Activated CD4-positive, CD25-positive, alpha-beta regulatory T cell (primary cell): ENCODE measurements around the gene TUBGCP2.

ENCODE experiments used
- DNase-seq, 4 experiments: peaks; one replicate each; lab custom pipeline; 2025; lab: John Stamatoyannopoulos, UW

Gene TUBGCP2

GRCh38 chr10:133341983-133342382, 33.3 kb upstream of the TUBGCP2 start:
- DNase-seq, result no peak

GRCh38 chr10:133339708-133340380, 31.2 kb upstream of the TUBGCP2 start:
- no peak for DNase-seq

GRCh38 chr10:133338080-133339071, 29.7 kb upstream of the TUBGCP2 start:
- DNase-seq, result no peak

GRCh38 chr10:133337370-133337725, 28.7 kb upstream of the TUBGCP2 start:
- DNase-seq, result no peak

- peak; percentile 27 to 82 (median 63) for DNase-seq
These were observed 28.1 kb upstream of the TUBGCP2 start, which contains the start of gene CALY for GRCh38 chr10:133336577-133337369. TSS of gene CALY (minus strand) at chr10:133336896. CDS start at chr10:133328989, 7,907 bp downstream.

GRCh38 chr10:133336118-133336576, 27.5 kb upstream of the TUBGCP2 start:
- DNase-seq, result no peak

GRCh38 chr10:133335246-133336117, 26.8 kb upstream of the TUBGCP2 start:
- peak; percentile 59 to 69 (median 63) for DNase-seq

- DNase-seq, result no peak
These were observed 26.0 kb upstream of the TUBGCP2 start for GRCh38 chr10:133334503-133335245.

- no peak for DNase-seq
These were observed 24.4 kb upstream of the TUBGCP2 start for GRCh38 chr10:133332936-133333699.

- peak; percentile 76 to 81 (median 78) for DNase-seq
These were observed 21.0 kb upstream of the TUBGCP2 start for GRCh38 chr10:133329491-133330202.

- no peak for DNase-seq
These were observed 20.0 kb upstream of the TUBGCP2 start for GRCh38 chr10:133328358-133329343.

- DNase-seq, result no peak
These were observed 19.1 kb upstream of the TUBGCP2 start for GRCh38 chr10:133327651-133328357.

- DNase-seq, result no peak
These were observed 18.3 kb upstream of the TUBGCP2 start for GRCh38 chr10:133326745-133327650.

GRCh38 chr10:133326223-133326551, 17.5 kb upstream of the TUBGCP2 start:
- DNase-seq, result no peak

- DNase-seq, result no peak
These were observed 17.0 kb upstream of the TUBGCP2 start for GRCh38 chr10:133325440-133326222.
